Hypothalamus (tissue), 51 donors: ENCODE results near the gene PI4KA.
"Not testable (repeated sequence)": the region's sequence is repeated elsewhere in the genome, so short reads cannot be mapped to it uniquely, and the experiment has no call there.

Experiments used
- DNase-seq, 51 donors: peaks; one replicate each; lab custom pipeline; 2025; lab: John Stamatoyannopoulos, UW

The PI4KA gene

DNA sequence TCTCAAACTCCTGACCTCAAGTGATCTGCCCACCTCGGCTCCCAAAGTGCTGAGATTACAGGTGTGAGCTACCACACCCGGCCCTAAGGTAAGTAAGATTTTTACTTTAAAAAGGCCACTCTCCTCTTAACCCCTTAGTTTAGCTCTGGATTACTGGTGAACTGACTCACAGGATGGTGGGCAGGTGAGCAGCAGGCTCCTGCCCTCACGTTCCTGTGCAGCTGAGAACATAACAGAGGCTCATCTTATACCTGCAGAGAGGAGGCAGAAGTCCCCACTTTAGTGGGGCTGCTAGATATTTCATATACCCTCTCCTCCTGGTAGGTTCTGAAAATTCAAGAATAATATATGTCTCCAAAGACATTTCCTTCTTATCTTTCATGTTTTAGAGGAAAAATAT, 101.8 kb downstream of the PI4KA start:
- no peak for DNase-seq

DNA sequence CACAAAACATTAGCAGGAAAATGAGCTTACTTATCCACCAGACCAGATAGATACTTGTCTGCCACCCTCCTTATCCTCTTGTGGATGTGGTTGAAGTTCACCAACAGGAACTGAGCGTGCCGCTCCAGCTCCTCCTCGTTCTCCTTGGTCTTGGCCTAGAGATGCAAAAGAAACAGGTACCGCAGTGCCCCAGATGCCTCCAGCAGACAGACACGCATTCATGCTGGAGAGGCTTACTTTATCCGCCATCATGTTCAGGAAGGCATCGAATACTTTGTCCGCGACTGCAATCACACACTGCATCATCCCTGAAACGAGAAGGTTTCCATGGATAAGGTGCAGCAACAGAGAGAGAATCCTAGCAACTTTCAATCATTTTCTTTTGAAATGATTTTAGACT, 105.7 kb downstream of the PI4KA start:
- no peak for DNase-seq

DNA sequence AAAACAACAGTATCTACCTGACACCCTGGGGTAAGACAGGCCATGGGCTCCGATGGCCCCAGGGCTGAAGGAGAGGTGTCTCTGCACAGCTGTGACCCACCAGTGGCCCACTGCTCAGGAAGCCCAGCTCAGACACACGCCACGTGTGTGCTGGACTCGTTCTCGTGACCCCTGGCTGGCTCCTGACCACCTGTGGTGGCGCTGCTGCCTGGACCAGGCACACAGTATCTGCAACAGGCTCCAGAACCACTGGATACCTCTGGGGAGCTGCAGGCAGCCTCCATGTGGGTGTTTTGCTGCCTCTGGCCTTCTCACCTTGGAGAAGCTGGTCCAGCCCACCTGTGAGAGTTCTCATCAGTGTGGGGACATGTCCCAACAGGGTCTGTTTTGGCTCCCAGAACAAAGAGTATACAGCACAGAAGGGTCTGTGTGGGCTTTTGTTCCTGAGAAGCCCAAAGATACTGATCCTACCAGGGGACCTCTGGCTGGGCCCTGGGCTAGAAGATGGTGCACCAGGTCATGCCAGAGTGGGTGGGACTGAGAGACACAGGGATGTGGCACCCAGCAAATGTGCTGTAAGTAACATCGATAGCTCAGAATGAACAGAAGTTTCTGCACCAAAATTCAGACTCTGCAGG, 106.4 kb downstream of the PI4KA start:
- no peak for DNase-seq

DNA sequence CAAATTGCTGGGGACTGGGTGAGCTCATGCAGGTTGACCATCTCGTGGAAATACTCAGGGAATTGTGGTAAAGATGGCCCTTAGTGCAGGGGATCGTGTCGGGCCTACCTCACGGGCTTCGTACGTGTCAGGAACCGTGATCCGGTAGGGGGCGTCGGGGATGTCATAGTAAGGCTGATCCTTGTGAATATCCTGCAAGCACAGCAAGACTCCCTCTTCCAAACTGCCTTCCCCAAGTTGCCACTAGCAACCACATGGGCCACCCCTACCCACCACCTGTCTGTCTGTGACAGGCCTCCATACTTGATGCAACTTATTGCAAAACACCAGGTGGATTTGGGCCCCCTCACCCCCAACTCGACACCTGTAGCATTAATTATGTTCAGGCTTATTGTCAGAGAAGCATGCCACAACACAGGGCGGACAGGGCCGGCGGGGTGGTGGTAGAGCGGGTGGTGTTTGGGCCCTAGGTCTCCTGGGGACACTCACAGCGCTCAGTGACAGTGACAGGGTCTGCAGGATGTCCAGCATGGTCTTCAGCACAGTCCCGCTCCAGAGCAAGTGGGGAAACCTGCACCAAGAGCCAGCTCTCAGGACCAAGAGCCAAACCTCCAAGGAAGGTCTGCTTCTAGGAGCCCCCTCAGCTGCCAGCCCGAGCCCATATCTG, 107.3 kb downstream of the PI4KA start:
- DNase-seq, result peak in 2 of 51 donors; percentile 10 to 19

DNA sequence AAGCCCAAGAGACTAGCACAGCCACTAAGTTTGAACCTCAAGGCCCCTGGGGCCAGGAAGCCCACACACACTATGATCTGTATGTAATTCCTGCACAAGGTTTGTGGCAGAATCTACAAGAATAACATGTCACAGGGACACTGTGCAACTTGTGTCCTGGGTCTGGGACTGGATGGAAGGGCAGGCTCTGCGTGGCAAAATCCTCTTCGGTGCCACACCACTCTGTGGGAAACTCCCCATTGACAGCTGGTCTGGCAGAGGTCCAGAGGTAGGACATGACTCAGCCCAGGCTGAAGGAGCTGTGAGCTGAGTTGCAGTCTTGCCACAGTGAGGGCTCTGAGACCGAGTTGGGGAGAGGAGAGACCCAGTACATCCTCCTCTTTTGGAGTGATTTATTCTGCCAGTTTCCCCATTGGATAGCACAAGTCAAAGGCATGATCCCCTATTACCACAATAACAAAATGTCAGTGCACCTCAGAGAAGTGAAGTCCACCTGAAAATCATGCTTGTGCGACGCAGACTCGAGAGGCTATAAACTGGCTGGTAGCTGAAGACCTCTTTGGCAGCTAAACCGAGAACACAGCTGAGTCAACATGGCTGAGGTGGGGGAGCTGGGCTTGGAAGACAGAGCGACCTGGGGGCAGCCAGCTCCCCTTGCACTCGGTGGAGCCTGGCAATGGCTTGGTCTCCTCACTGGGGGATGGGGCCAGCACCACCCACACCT, 108.0 kb downstream of the PI4KA start:
- peak in 31 of 51 donors; percentile 6 to 76 (median 29) for DNase-seq

DNA sequence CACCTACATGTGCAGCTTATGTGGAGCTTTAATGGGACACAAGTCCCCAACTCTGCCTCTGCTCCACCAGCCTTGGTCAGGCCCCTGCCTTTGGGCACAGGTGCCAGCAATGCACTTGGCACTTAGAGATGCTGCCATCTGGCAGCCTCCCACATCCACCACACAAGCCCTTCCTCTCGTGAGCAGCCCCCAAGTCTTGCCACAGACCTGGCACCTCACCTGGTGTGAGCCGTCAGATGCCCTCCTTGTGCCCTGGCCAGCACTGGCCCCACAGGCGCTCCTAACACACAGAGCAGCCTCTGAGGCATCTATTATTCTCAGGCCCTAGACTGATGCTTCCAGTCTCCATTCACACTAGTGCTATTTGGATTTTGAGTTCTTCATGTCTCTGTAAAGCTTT, 109.2 kb downstream of the PI4KA start:
- peak in 1 of 51 donors; percentile 10 for DNase-seq

DNA sequence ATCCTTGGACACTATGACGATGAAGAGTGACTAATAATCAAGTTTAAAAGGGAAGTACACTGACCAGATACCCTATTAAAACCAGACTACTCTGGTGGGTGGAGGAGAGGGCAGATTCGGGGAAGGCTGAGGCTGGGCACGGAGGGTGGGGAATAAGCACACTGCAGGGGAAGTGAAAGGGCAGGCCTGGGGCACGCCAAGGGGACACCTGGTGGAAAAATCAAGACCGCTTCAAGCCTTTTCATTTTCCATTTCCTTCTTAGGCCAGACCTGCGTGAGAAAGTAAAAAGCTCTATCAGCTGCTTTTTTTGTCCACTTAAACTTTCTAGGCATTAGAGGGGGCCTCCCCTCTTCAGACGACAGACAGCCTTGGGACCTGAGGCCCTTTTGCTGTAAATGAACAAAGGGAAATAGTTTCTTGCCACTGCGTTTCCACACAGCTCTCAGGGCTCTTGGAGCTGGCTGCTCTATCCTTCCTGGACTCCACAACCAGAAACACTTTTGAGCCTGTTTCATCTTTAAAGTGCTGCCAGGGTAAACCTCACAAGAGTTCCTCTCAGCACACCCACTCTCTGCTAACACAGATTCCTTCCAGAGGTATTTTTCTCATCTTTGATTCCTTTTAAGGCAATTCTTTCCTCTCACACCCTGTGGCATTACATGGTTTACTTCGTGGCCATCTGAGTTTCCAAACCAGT, 109.7 kb downstream of the PI4KA start:
- DNase-seq, result no peak

DNA sequence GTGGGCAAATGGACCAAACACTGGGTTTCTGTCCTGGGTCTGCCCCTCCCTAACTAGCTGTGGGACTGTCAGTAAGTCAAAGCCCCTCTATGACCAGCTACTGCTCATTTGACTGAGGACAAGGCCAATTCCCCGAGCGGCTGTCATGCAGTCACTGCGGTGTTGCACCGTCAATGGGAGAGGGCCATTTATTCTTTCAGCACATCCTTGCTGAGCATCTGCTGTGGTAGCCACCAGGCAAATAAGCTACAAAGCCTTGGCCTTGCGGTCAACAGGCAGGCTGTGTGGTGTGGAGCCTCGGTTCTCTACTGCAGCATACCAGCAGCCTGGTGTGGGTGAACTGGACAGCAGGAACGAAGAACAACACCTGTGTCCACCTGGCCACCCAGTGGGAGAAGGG, 110.5 kb downstream of the PI4KA start:
- no peak for DNase-seq

DNA sequence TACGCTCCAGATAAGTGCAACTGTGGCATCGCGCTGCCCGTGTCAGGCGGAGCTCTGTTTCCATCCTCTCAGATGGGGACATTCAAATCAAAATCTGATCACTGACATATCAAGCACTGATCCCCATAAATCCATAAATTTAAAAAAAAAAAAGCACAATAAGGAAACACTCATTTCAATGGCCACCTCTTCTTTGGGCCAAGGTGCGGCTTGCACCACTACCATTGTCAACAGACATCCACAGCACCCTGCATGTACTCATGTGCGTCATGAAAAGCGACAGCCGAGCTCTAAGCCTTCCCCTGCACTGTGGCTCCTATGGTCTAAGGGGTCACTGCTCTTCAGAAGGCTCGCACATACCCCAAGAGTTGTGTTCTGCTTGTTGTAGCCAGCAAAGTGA, 111.4 kb downstream of the PI4KA start:
- no peak for DNase-seq

DNA sequence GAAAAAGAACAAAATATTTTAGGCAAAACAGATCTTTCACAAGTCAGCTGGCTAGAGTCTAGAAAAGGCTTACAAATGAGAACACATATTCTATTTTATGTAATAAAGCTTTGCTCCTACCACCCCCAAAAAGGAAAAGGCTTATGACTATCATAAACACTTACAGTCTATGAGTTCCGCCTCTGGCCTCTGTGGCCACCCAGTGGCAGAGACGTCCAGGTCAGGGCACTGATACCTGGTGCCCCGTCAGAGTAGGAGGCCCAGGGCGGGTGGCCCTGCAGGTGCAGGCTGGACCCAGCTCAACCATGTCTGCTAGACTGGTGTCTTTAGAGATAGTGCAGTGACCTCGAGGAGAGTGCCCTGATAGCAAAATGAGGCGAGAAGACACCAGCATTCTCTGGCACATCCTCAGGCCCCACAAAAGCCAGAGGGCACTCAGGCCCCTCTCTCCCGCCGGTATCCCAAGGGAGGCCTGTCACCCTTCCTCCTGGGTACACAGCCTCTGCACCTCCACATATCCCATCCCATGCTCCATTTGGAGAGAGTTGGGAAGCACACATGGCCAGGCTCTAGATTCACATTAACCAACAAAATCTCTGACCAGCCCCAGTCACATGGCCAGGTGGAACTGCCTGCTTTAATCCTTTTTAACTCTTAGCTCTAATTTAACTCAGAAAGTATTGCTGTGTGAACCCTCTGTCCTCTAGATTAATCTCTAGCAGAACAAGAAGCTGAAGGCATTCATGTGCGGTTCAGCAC, 112.0 kb downstream of the PI4KA start:
- DNase-seq, result no peak

DNA sequence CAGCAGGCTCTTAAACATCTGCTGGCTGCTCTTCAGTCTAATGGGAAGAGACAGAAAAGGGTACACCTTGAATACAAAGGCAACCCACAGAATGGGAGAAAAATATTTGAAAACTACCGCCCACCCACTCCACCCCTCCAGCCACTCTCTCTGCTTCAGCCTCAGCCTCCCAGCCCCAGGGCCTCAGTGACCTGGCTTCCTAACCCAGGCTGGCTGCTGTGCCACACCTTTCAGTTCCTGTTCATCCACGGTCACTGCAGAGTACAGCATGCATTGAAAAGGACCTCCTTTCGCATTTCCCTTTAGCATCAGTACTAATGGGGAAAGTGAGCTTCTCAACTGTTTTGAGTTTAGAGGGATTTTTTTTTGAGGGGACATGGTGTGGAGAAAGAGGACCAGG, 113.5 kb downstream of the PI4KA start:
- DNase-seq, result no peak

DNA sequence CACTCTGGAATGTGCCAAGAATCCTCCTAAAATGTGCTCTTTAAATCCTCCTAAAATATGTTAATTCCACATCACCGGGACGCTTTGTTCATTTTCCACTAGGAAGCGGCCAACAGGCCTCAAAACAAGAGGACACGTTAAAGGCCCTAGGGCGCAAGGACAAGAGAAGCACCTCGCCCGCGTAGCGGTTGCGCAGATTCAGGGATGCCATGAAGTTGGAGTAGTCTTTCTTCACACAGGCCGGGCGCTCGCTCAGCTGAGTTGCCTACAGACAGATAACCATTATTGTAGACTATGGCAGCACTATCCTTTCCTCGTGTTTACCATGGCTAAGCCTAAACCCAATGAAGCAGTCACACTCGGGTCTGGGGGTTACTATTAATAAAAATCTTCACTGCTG, 114.2 kb downstream of the PI4KA start:
- no peak for DNase-seq

DNA sequence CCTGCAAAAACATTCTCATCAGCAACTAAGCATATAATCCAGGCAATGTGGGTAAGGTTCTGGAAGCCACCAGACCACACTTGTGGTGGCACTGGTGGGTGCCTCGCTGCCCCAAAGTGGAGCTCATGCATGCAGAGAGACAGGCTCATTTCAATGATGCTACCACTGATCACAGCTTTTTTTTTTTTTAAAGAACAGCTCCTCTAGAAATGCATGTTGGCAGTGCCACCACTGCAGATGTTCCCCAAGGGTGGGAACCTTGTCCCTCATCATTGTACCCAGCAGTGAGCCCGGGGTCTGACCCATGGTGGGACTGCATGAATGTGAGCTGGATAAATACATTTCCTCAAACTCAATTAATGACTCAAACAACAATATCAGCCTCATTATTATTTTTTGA, 115.8 kb downstream of the PI4KA start:
- DNase-seq, result no peak

DNA sequence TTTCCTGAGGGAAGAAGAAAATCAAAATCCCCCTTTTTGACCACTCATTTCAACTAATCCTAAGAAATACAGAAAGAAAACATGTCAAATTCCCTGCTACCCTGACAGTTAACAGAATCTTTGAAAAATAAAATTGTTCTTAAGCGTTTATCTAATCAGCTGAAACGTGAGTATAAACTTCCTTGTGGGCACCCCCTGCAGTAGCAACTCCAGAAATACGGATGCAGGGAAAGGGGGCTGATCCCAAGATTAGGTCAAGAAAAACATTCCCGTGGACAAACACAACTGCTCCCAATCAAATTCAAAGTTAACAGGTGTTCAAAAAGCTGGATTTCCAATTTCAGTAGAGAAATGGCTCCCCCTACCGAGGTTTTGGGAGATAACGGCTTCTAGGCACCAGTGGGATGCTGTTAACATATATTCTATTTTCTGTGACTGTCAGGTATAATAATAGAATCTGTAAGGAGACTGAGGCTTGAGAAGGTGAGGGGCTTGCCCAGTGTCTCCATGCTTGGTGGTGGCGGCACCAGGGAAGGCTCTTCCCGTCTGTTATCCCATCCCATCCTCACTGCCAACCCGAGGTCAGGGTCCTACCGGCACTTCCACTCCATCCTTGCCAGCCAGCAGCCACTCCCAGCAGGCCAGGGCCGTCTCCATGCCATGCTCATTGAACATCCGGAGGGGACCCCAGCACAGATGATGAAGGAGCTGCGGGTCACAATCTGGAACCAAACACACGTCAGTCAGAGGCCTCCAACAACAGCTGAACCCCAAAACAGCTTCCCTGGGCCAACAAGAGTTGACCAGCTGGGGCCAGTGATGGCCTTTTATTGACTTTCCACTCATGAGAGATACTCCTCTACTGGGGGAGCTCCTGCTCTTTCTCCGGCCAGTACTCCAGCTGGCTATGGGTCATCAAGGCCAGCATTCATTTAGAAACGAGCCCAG, 116.7 kb downstream of the PI4KA start:
- DNase-seq, result peak in 4 of 51 donors; percentile 5 to 18 (median 9)

DNA sequence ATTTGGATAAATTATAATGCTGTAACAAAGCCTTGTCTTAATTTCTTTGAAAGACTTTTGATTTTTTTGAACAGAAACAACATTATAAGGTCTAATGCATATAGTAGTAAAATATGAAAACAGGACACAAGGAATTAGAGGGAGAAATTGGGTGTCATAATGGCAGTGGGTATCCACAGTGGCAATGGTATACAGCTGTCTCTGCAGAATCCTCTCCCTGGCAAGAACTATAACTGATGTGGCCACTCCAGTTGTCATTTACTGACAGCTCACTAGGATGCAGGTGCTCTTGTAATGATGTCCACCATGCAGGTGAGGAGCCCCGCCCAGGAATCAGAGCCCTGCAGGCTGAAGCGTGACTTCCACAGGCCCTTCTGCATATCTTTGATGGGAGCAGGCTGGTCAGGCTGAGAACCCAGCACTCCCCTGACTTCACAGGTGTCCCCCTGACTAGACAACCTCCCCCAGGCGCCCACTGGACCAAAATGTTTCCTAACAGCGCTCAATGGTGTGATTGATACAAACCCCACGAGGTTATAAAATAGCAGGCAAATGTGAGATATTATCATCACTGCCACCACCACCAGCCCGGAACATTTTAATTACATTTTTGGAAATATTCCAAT, 117.5 kb downstream of the PI4KA start:
- DNase-seq, result no peak

DNA sequence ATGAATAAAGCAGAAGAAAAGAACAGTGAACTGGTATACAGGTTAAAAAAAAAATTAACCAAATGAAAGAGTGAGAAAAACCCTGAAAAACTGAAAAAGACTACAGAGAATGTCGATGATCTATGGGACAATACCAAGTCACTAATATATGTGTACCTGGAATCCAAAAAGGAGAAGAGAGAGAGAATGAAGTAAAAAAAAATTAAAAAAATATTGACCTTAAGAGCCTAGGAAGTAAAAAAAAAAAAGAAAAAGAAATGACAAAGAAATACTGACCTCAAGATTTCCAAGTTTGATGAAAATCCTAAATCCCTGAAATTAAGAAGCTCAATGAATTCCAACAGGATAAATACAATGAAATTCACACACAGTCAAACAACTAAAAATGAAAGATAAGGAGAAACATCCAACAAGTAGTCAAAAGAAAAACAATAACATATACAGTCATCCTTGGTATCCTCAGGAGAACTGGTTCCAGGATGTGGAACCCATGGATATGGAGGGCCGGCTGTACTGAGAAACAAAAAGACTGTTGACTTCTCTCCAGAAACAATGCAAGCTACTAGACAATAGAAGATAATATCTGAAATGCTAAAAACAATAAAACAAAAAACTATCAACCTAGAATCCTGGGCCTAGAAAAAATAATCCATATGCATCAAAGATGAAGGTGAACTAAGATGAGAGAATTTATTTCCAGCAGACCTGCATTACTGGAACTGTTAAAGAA, 118.2 kb downstream of the PI4KA start:
- no peak for DNase-seq

DNA sequence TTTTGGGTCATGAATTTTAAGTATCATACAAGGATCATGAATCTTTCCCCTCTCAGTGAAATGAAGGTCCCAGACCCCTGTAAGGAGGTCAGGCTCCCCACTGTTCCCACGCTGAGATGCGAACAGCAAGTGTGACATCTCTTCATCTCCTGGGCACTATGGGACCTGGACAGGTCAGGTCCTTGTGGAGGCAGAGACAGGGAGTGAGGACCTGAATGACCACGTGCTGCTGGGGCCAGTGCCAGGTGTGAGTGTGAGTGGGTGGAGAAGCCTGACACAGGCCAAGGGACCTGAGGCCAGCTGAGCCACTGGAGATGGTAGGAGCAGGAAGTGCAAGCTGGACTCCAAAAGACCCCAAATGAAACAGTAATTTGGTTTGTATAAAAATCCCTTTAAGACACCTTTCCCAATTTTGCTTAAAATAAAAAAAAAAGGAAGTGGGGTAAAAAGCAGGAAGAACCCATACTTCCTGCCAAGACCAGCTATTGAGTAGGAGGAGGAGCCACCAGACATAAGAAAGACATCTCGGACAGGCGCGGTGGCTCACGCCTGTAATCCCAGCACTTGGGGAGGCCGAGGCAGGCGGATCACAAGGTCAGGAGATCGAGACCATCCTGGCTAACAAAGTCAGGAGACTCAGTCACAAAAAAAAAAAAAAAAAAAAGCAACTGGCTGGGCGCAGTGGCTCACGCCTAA, 120.1 kb downstream of the PI4KA start:
- no peak for DNase-seq

DNA sequence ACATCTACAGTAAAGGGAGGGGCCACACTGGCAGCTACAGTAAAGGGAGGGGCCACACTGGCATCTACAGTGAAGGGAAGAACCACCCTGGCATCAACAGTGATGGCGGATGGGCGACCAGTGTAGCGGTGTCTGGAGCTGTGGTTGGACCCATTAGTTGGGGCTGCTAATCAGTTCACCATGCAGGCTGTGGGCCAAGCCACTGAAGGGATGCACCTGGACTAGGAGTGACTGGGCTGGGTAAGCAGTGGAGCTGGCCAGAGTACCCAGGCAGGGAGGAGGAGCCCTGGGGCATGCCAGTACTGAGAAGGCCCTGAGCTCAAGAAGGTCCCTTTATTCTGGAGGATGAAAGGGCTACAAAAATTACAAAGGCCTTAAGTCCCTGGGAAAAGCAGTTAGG, 121.7 kb downstream of the PI4KA start:
- DNase-seq, result not testable (repeated sequence)
